Activated T-cell treated with anti-CD3 and anti-CD28 coated beads for 24 hours (primary cell): ENCODE measurements around the gene SMCR8.
"Not testable (repeated sequence)": the region's sequence is repeated elsewhere in the genome, so short reads cannot be mapped to it uniquely, and the experiment has no call there.

Source experiments
- DNase-seq: peaks from one replicate; pipeline ENCODE4 v3.0.0-alpha.2; 2020; ENCODE audit warnings: low read depth

Gene SMCR8, protein sequence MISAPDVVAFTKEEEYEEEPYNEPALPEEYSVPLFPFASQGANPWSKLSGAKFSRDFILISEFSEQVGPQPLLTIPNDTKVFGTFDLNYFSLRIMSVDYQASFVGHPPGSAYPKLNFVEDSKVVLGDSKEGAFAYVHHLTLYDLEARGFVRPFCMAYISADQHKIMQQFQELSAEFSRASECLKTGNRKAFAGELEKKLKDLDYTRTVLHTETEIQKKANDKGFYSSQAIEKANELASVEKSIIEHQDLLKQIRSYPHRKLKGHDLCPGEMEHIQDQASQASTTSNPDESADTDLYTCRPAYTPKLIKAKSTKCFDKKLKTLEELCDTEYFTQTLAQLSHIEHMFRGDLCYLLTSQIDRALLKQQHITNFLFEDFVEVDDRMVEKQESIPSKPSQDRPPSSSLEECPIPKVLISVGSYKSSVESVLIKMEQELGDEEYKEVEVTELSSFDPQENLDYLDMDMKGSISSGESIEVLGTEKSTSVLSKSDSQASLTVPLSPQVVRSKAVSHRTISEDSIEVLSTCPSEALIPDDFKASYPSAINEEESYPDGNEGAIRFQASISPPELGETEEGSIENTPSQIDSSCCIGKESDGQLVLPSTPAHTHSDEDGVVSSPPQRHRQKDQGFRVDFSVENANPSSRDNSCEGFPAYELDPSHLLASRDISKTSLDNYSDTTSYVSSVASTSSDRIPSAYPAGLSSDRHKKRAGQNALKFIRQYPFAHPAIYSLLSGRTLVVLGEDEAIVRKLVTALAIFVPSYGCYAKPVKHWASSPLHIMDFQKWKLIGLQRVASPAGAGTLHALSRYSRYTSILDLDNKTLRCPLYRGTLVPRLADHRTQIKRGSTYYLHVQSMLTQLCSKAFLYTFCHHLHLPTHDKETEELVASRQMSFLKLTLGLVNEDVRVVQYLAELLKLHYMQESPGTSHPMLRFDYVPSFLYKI

DNA sequence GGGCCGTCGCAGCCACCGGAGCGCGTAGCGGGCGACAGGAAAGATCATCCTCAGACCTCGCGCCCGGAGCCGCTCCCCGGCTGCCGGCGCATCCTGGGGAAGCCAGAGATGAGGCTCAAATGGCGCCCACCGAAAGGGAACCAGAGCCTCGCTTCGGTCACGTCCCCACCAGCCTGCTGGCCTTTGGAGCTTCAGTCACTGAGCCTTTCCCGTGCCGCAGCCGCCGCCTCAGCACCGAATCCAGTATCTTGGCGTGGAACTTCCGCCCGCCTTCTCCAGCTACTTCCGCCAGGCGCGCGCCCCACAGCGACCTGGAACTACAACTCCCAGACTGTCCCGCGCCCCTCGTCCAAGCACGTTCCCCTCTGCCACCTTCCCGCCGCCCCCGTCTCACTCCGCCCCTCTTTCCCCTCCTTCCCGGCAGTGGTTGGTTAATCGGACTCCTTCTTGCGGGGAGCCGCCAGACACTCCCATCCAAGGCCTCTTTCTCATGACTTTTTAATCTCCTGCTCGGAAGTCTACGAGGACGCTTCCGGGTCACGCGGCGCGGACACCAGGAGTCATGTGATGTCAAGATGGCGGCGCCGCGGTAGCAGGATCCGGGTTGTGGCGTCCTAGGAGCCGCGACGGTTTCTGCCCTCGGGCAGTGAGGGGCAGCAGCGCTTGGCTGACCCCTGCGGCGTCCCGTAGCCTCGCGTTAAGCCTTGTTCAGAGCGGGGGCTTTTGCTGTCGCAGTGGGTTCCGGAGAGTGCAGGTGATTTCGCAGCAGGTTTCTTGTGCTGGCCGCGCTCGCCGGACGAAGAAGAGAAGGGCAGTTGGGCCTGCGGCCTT is at the start of gene SMCR8, which contains the start of gene TOP3A:
SMCR8 (plus strand) TSS at position 563 of the 831 bp plus-strand sequence. CDS start 497 bp downstream, outside the sequence.
TOP3A (minus strand) TSS at position 264 of the 831 bp plus-strand sequence; CDS start at position 48, 216 bp downstream.
- peak; percentile 99 for DNase-seq

DNA sequence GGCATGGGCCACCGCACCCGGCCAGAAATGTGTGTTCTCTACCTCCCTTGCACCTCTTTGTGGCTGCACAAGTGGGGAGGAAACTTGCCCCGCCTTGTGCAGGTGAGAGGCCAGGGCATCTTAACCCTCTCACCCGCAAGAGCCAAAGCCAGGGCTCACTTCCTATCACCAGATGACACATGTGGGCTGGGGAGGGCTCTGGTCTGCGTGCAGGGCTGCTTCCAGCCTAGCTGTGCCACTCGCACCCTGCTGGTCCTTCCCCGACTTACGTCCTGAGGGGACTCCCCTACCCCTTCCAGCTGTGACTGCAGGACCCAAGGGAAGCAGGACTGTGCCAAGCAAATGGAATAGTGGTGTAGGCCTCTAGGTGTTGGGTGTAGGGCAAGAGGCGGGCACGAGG is 47.7 kb upstream of the SMCR8 start:
- DNase-seq = no peak

DNA sequence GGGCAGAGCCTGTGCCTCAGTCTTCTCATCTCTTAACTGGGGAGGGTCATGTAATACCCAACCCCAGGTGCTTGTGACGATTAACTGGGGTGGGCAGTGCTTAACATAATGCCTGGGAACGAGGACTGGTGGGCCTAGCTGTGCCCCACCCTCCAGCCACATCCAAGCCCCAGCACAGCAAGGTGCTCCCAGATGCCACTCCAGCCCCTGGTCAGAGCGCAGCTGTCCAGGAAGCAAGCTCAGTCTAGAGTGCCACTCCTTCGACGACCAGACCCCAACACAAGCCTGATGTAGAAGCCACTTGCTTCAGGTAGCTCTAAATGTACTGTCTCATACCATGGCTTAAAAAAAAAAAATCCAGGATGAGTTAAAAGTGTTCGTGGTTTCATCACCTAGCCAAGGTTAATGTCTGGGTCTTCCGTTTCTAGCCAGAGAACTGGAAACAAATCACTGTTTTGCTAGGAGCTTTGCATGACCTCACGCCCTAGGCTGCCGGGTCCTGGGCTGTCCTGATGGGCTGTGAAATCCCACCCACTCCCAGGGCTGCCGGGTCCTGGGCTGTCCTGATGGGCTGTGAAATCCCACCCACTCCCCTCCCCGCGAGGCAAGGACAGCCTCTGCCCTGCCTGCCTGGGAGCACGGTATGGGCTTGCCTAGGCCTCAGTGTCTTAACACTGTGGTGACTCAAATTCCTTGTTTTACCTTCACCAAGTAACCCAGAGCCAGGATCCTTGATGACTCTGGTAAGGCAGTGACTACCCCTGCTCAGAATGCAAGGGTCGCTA is 47.0 kb upstream of the SMCR8 start:
- no peak for DNase-seq

DNA sequence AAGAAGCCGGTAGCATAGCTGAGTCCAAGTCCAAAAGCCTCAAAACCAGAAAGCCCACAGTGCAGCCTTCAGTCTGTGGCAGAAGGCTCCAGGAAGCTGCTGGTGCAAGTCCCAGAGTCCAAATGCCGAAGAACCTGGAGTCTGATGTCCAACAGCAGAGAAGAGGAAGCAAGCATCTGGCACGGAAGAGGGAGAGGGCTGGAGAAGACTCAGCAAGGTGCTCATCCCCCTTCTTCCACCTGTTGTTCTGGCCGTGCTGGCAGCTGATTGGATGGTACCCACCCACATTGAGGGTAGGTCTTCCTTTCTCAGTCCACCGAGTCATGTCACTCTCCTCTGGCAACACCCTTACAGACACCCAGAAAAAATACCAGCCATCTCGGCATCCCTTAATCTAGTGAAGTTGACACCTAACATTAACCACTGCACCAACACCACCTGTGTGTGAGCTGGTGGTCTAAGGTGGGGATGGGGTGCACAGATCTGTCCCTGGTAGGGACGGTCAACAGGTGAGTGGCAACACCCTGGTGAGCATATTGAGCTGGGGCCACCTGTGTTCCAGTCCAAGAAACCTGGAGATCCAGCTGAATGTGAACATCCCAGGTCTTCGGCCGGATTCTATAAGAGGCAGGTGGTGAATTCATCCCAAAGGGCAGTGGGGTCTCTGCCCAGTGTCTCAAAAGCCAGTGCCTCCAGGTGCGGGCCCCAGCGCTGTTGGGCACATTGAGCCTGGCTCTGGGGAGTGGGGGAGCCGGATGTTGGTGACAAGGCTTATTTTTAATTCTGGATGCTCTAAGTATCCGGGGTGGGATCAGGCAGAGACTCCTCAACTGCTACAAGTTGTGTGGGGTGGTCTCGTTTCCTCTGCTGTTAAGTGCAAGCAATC is 44.8 kb upstream of the SMCR8 start:
- DNase-seq = no peak

DNA sequence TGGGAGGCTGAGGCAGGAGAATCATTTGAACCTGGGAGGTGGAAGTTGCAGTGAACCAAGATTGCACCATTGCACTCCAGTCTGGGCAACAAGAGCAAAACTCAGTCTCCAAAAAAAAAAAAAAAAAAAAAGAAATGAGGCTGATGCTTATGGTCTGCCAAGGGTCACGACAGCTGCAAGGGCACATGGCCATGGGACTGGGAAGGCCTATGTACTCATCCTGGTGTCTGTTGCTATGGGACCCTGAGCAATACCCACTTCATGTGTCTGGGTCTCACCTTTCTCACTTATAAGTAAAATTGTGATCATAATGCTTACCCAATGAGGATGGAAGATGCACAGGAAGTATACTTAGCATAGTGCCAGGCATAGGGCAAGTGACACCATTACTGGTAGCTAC is 38.0 kb upstream of the SMCR8 start:
- no peak for DNase-seq

DNA sequence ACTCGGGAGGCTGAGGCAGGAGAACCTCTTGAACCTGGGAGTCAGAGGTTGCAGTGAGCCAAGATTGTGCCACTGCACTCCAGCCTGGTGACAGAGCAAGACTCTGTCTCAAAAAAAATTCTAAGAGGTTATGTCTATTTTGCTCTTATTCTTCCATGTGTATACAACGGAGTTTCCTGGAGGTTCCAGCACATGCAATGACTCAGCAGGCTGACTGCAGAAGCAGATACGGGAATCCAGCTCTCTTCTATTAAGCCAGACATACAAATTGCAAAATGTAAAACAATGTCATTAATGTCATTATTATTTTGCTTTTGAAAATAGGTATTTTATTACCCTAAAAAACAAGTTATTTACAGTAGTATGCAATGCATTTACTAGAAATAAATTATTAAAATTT is 36.2 kb upstream of the SMCR8 start:
- DNase-seq = no peak

DNA sequence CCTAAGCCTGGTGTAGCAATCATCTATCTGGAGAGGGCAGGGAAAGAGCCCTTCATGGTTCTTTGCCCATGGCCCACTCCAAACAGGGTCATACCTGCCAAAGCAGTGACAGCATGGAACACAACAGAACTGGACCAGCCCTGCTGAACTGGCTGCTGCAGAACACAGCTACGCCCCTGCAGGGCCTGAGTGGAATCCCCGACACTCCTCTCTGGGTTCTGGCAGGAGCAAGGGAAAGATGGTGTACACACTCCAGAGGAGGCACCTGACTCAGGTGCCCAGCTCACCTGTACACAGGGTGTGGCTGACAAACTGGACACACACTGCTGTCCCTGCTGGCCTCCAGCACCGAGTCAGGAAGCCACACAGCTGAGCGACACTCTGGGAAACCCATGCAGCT is 34.8 kb upstream of the SMCR8 start:
- DNase-seq = no peak

DNA sequence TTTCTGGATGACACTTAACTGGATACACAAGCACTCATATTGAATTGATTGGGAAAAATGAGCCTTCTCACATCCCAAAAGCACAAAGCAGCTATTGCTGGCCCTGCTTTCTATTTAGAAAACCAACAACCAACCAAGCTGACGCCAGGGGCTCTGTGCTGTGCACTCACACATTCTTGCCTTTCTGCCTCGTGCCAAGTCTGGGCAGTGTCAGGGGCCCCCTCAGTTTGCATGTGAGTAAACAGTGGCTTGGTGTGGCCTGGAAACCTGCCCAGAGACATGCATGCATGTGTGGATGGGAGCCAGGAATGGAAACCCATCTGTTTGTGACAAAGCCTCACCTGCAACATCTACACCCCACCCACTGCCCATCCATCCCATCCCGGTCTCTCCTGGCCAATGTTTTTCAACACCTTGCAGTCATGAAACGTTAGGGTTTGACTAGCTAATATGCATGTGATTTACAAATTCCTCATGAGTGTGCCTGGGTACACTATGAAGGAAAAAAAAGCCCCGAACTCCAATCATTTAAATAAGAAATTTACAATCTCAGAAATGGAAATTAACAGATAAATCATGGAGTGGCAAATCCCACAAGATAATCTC is 34.2 kb upstream of the SMCR8 start:
- DNase-seq = no peak

DNA sequence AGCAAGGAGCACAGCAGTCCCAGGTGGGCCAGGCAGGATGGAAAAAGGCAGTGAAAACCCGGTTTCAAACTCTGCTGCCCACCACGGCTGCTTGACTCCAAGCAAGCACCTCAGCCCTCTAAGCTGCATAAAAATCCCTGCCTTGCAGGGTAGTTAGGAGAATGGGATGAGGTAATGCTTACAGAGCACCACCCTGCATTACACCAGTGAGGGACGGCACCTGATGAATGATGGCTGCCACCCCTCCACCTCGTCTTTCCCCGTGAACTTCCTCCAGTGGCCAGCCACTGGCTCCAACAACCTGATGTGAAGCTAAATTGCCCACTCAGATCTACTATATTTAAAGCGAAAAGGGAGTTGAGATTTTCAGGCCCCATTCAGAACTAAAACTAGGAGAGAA is 33.3 kb upstream of the SMCR8 start:
- no peak for DNase-seq

DNA sequence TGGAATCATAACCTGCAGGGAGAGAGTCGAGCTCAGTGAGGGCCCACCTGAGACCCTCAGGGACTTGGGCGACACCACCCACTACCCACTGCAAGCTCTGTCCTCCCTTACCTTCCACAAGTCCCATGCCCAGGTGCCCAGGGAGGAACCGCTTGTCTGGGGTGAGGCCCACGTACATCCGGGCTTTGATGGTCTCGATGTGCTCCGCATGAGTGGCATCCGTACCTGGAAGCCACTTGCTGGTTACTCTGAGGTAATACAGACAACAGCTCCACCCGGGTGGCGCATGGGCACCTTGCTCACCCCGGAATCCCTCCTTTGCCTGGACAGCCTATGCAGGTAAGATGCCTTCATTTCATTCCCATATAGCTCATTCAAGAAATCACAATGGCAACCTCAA is 29.8 kb upstream of the SMCR8 start:
- no peak for DNase-seq

DNA sequence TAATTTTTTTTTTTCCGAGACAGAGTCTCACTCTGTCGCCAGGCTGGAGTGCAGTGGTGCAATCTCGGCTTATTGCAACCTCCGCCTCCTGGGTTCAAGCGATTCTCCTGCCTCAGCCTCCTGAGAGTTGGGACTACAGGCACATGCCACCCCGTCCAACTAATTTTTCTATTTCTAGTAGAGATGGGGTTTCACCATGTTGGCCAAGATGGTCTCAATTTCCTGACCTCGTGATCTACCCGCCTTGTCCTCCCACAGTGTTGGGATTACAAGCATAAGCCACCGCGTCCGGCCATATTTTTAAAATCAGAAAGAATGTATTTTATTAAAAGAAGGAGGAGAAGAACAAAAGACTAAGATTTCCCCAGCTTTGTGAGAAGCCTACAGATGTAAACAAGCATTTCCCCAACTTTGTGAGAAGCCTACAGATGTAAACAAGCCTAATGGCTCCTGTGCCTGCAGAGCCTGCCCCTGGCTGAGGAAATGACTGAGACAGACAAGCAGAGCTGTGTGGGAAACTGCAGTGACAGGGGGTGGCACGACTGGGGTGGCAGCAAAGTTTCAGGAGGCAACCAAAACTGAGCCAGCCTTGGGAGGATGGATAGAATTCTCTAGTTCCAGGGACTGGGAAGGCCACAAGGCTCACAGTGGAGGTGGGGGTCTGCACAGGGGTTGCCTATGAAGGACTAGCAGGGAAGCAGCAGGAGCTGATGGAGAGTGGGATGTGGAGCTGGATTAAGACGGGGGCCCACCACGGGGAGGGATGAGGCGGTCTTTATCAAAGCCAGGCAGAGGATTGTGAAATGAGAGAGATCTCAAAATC is 23.2 kb upstream of the SMCR8 start:
- no peak for DNase-seq

DNA sequence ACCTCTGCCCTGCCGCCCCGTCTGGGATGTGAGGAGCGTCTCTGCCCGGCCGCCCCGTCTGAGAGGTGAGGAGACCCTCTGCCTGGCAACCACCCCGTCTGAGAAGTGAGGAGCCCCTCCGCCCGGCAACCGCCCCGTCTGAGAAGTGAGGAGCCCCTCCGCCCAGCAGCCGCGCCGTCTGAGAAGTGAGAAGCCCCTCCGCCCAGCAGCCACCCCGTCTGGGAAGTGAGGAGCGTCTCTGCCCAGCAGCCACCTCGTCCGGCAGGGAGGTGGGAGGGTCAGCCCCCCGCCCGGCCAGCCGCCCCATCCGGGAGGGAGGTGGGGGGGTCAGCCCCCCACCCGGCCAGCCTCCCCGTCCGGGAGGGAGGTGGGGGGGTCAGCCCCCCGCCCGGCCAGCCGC is 17.0 kb upstream of the SMCR8 start:
- DNase-seq = not testable (repeated sequence)

DNA sequence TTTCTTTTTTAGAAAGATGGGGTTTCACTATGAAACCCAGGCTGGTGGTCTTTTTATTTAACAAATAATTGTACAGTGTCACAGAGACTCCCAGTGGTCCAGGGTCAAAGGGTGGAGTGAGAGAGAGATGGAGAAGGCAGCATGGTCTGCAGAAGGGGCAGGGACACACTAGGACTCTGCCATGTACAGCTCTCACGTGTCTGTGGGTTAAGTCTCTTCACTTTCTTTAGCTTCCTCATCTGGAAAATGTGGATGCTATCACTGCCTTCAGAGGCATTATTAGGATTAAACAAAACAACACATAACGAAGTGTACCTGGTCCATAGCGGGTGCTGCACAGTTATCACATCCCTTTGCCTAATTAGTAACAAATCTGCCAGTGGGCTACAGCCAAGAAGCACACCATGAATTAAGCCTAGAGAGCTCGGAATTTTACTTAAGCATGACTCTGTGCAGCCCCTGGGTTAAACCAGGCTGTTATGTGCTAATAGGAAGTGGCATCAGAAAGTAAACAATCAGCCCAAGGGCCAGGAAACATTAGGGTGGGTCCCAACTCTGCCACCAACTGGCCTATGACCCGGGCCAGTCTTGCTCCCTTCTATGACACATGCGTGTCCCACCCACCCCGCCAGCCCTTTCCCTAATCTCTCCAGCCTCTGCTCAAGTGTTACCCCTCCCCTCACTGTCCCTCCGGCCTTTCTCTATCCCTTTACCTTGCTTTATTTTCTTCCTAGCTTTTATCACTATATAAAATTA is 14.2 kb upstream of the SMCR8 start:
- no peak for DNase-seq

DNA sequence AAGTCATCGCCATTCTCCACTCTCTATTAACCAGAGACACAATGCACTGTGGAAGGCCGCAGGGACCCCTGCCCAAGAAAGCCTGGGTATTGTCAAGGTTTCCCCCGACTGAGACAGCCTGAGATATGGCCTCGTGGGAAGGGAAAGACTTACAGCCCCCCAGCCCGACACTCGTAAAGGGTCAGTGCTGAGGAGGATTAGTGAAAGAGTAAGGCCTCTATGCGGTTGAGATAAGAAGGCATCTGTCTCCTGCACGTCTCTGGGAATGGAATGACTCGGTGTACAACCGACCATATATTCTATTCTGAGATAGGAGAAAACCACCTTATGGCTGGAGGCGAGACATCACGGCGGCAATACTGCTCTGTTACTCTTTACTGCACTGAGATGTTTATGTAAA is 11.9 kb upstream of the SMCR8 start:
- DNase-seq = not testable (repeated sequence)

DNA sequence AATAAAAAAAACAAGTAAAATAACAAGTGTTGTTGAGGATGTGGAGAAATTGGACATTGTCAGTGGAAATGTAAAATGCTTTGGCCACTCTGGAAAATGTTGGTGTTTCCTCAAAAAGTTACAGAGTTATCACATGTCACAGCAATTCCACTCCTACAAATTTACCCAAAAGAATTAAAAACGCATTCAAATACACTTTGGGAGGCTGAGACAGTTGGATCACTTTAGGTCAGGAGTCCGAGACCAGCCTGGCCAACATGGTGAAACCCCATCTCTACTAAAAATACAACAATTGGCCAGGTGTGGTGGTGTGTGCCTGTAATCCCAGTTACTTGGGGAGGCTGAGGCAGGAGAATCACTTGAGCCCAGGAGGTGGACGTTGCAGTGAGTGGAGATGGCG is 5.9 kb upstream of the SMCR8 start:
- DNase-seq = no peak

DNA sequence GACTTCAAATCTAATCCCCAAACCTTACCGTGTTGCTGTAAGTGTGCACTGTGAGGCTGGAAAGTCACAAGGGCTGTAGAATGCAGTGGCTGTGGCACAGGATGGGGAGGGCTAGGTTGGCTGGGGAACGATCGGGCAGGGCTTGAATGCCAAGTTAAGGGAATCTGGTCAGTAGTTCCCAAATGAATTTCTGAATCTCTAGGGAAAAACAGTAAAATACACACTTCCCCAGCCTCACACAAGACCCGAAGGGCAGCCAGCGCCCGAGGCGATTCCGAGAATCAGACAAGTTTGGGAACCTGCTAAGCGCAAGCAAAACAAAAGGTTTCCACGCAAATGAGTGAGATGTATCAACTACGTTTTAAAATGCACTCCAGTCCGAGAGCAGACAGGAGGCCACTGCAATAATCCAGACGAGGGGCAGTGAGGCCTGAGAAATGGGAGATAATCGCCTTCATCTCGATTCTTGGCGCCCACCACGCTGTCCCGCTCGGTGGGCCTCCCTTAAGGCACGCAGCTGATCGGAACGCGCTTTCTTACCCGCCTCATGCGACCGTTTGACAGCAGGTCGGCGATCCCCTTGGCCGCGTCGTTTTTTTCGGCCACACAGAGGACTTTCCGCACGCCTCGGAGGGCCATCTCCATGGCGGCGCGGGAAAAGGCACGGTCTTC is 898 bp upstream of the SMCR8 start:
- no peak for DNase-seq

DNA sequence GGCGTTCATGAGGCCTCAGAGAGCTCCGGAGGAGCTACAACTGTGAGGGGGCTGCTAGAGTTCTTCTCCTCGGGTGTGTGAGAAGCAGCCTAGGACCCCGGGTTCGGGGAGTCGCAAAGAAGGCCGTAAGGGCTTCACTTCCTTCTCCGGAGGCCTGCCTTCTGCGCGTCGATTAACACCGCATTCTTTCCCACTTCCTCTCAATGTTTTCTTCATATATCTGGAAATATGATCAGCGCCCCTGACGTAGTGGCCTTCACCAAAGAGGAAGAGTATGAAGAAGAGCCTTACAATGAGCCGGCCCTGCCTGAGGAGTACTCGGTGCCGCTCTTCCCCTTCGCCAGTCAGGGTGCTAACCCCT is 449 bp downstream of the SMCR8 start:
- no peak for DNase-seq

DNA sequence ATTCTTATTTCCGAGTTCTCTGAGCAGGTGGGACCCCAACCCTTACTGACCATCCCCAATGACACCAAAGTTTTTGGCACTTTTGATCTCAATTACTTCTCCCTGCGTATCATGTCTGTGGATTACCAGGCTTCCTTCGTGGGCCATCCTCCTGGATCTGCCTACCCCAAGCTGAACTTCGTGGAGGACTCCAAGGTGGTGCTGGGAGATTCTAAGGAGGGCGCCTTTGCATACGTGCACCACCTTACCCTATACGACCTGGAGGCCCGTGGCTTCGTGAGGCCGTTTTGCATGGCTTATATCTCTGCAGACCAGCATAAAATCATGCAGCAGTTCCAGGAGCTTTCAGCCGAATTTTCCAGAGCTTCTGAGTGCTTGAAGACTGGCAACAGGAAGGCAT is 868 bp downstream of the SMCR8 start:
- DNase-seq = no peak
